B cell (primary cell): Measurements from ENCODE around the gene COQ5. TPM values are rescaled to one million over a fixed set of nuclear protein-coding genes. Genes with fewer than 3 reads are reported as not detected.

Source experiments
- ATAC-seq: fragments of 200-7000 bp; cut with Tn5 transposase; one replicate; pipeline ENCODE4 v1.10.0; 2021; ENCODE audit warnings: low read depth, mild to moderate bottlenecking, moderate number of reproducible peaks, moderate library complexity
- CTCF ChIA-PET: fragments of 350-600 bp; sonication (Branson Sonifier 250); formaldehyde crosslinking; loops from one replicate; lab custom pipeline; 2021; ENCODE audit warnings: antibody characterized with exemption, inconsistent platforms; lab: Charles Lee
- POLR2A ChIA-PET: fragments of 350-600 bp; sonication (Branson Sonifier 250); formaldehyde crosslinking; loops from one replicate; lab custom pipeline; 2021; ENCODE audit warnings: antibody characterized with exemption; lab: Charles Lee
- DNase-seq: peaks from one replicate; pipeline ENCODE4 v3.0.0; 2013
- H2AFZ ChIP-seq: 2 replicates; pipeline ENCODE4 v1.6.1; 2012; ENCODE audit warnings: mild to moderate bottlenecking, low read depth, low read length; ENCODE audit not compliant: insufficient read depth, poor library complexity, severe bottlenecking
- H3K27ac ChIP-seq, 2 donors: 1 replicate in 1 of 2; 2 replicates in 1 of 2; pipeline ENCODE4 v1.5.1; 2012 to 2013; ENCODE audit warnings: low read length in 2 of 2, mild to moderate bottlenecking in 2 of 2, moderate library complexity in 1 of 2
- H3K27me3 ChIP-seq, 4 experiments: fragments of 200-600 bp in 1 of 4; sonication (generic) in 1 of 4; replicated peaks in 1 of 4; 1 replicate in 2 of 4; 2 replicates in 2 of 4; pipeline versions ENCODE4 v1.6.1 to v1.7.0; 2013 to 2016; ENCODE audit warnings: low read length in 3 of 4, mild to moderate bottlenecking in 2 of 4, mixed read lengths in 1 of 4, moderate library complexity in 1 of 4; ENCODE audit not compliant: insufficient read depth in 4 of 4, control insufficient read depth in 3 of 4; ENCODE audit errors: control extremely low read depth in 1 of 4
- H3K36me3 ChIP-seq, 2 experiments: replicated peaks in 1 of 2; 1 replicate in 1 of 2; 2 replicates in 1 of 2; pipeline versions ENCODE4 v1.6.1 to v1.7.1; 2013; ENCODE audit warnings: low read length in 1 of 2; ENCODE audit not compliant: insufficient read depth in 2 of 2, control insufficient read depth in 1 of 2; ENCODE audit errors: control extremely low read depth in 1 of 2, extremely low read depth in 1 of 2
- H3K4me1 ChIP-seq, 2 donors: fragments of 200-600 bp in 1 of 2; sonication (generic) in 1 of 2; 1 replicate in 1 of 2; 2 replicates in 1 of 2; pipeline versions ENCODE4 v1.5.1 to v1.6.1; 2013 to 2017; ENCODE audit warnings: low read length in 2 of 2; ENCODE audit not compliant: control insufficient read depth in 2 of 2, insufficient read depth in 2 of 2
- H3K4me2 ChIP-seq: replicated peaks from 2 replicates; pipeline ENCODE3; 2012; ENCODE audit warnings: mild to moderate bottlenecking, low read depth, low read length; ENCODE audit not compliant: poor library complexity, severe bottlenecking
- H3K4me3 ChIP-seq, 5 experiments: fragments of 200-600 bp in 1 of 5; sonication (generic) in 1 of 5; 1 replicate in 3 of 5; 2 replicates in 2 of 5; pipeline versions ENCODE4 v1.5.1 to v1.7.0; 2011 to 2016; ENCODE audit warnings: low read length in 4 of 5, mild to moderate bottlenecking in 4 of 5, low read depth in 2 of 5, control low read depth in 1 of 5, moderate library complexity in 1 of 5; ENCODE audit not compliant: insufficient read depth in 1 of 5; ENCODE audit errors: control extremely low read depth in 1 of 5, extremely low read depth in 1 of 5
- H3K79me2 ChIP-seq: fragments of 200-600 bp; sonication (generic); one replicate; pipeline ENCODE4 v1.6.0; 2016; ENCODE audit warnings: low read length; ENCODE audit not compliant: control insufficient read depth, insufficient read depth
- H3K9ac ChIP-seq: fragments of 200-600 bp; sonication (generic); 2 replicates; pipeline ENCODE4 v1.6.1; 2017; ENCODE audit warnings: mild to moderate bottlenecking, low read length, moderate library complexity
- H3K9me3 ChIP-seq, 3 donors: one replicate each; pipeline versions ENCODE4 v1.6.1 to v1.7.1; 2013; ENCODE audit warnings: low read length in 2 of 3; ENCODE audit not compliant: control insufficient read depth in 2 of 3, insufficient read depth in 1 of 3; ENCODE audit errors: control extremely low read depth in 1 of 3
- H4K20me1 ChIP-seq: 2 replicates; pipeline ENCODE4 v1.6.0; 2012; ENCODE audit warnings: mild to moderate bottlenecking, low read length; ENCODE audit not compliant: insufficient read depth, control insufficient read depth, poor library complexity, severe bottlenecking
- H3K27ac Mint-ChIP-seq: one replicate; pipeline ENCODE4 v1.8.0; 2021; ENCODE audit warnings: mixed read lengths
- H3K27me3 Mint-ChIP-seq: one replicate; pipeline ENCODE4 v1.8.0; 2021; ENCODE audit warnings: mixed read lengths
- H3K4me1 Mint-ChIP-seq: one replicate; pipeline ENCODE4 v1.8.0; 2021; ENCODE audit warnings: mixed read lengths
- H3K4me3 Mint-ChIP-seq: one replicate; pipeline ENCODE4 v1.8.0; 2021; ENCODE audit warnings: mixed read lengths
- H3K9me3 Mint-ChIP-seq: one replicate; pipeline ENCODE4 v1.8.0; 2022; ENCODE audit warnings: mixed read lengths; ENCODE audit not compliant: insufficient read depth
- CTCF ChIP-seq: fragments of 200-600 bp; IDR thresholded peaks from one replicate; pipeline ENCODE4 v1.8.0; 2022; ENCODE audit warnings: antibody characterized with exemption, mild to moderate bottlenecking
- EZH2 ChIP-seq: IDR thresholded peaks from 2 replicates; pipeline ENCODE4 v1.6.1; 2012; ENCODE audit warnings: borderline replicate concordance, low read depth, mild to moderate bottlenecking, moderate library complexity, low read length; ENCODE audit not compliant: insufficient read depth, poor library complexity, severe bottlenecking
- WGBS: methylation state at CpG from one replicate; pipeline ENCODE4 v1.1.5; 2013; ENCODE audit warnings: missing lambda C conversion rate; ENCODE audit not compliant: insufficient coverage; 5-methylcytosine and 5-hydroxymethylcytosine counted together
- intact Hi-C: fragments of 100-400 bp; cut with micrococcal nuclease; formaldehyde crosslinking; loops from one replicate; pipeline ENCODE4 v1.10.0; 2022
- polyA plus RNA-seq: library from polyadenylated mRNA; depleted of rRNA; stranded (reverse); fragments of >200 nt; gene quantifications from 2 replicates; pipeline ENCODE4 v1.2.3, GENCODE V29; 2012
- total RNA-seq, 2 donors: library from RNA; stranded (reverse); fragments of 120-200 nt in 1 of 2; gene quantifications; 1 replicate in 1 of 2; 2 replicates in 1 of 2; pipeline versions ENCODE4 v1.2.3 to v1.2.4, GENCODE V29; 2013 to 2022

COQ5 gene
- total and polyA plus RNA-seq, 2 donors (not counting 1 experiment from before 2014, with no cell fraction given): 9.8 to 22.1 TPM

DNA sequence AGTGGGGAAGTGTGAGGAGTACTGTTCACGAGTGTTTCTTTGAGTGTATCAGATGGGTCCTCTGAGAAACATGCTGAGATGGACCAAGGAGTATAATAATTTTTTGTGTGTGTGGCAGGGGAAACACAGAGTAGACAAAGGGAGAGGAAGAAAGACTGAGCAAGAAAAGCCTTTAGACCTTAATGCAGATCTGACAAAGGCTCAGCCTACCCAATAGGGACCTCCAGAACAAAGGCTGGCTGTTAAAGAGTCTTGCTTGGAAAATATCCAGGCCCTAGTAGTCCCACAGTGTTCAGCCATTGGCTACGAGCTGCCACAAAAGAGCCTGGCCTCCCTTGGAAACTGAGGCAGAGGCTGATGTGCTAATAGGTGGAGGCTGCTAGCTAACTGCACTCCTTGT is 13.5 kb downstream of the COQ5 start:
- Histone ChIP-seq H3K9ac (no peak overlapping the region), H3K79me2 (no peaks in the 10 kb centered on the region), H2AFZ (no peak overlapping the region), H3K27ac (no peak overlapping the region), H4K20me1 (no peaks in the 10 kb centered on the region), H3K4me3 (no peak overlapping the region), H3K4me2 (no peak overlapping the region), H3K9me3 (no peaks in the 10 kb centered on the region), H3K4me1 (no peaks in the 10 kb centered on the region), H3K27me3 (no peaks in the 10 kb centered on the region), H3K36me3 (peaks cover 7 to 32% of the 10 kb centered on the region in 2 experiments)
- intact Hi-C loops: no loop called here
- POLR2A ChIA-PET: no interaction called here
- ATAC-seq (no peak), DNase-seq (no peak)
- no peak overlapping the region for H3K27ac Mint-ChIP-seq
- no peaks in the 10 kb centered on the region for H3K27me3 Mint-ChIP-seq
- no peaks in the 10 kb centered on the region for H3K4me1 Mint-ChIP-seq
- TF ChIP-seq CTCF (no peak), EZH2 (no peak)
- no peaks in the 10 kb centered on the region for H3K9me3 Mint-ChIP-seq
- whole genome bisulfite sequencing: 100% methylated on average over 2 of the region's 2 CpGs
- no peak overlapping the region for H3K4me3 Mint-ChIP-seq
- CTCF ChIA-PET: interaction anchor here (0.8 kb wide), 2 partner anchors 49 to 438 kb away, joined by 3 read pairs; no protein-coding TSS in a partner anchor

DNA sequence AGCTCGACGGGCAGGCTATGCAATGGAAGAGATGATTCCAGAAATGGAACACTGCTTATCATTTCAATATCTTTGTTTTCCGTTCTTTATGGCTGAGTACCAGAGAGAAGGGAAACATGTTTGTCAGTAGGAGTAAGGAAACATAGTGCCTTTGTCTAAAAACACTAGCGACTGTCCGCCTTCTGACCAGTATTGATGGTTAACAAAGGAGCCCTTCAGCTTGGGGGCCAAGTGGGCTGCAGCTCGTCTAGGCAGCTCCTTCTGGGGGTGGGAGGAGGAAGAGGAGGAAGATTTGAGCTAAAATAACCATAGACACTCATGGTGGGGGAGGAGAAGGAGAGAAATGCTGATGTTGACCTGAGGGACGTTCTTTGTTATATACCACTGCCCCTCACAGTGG is 15.0 kb downstream of the COQ5 start:
- no peak overlapping the region for H3K9ac ChIP-seq
- H3K4me2 ChIP-seq: no peak overlapping the region
- 87% methylated on average over 3 of the region's 7 CpGs for WGBS
- Mint-ChIP-seq H3K4me3 (no peak overlapping the region), H3K9me3 (no peaks in the 10 kb centered on the region), H3K4me1 (no peaks in the 10 kb centered on the region), H3K27me3 (no peaks in the 10 kb centered on the region), H3K27ac (no peak overlapping the region)
- no peak for TF ChIP-seq CTCF
- no peak for TF ChIP-seq EZH2
- H3K36me3 ChIP-seq: peaks cover 8 to 40% of the 10 kb centered on the region in 2 experiments
- H2AFZ ChIP-seq: no peak overlapping the region
- H3K27me3 ChIP-seq: no peaks in the 10 kb centered on the region
- H3K4me3 ChIP-seq: no peak overlapping the region
- DNase-seq: no peak
- POLR2A ChIA-PET: no interaction called here
- CTCF ChIA-PET: interaction anchor here (1.7 kb wide), 1 partner anchor 17 kb away, joined by 6 read pairs; no protein-coding TSS in a partner anchor
- H3K27ac ChIP-seq: no peak overlapping the region
- H4K20me1 ChIP-seq: no peaks in the 10 kb centered on the region
- no peaks in the 10 kb centered on the region for H3K79me2 ChIP-seq
- H3K4me1 ChIP-seq: no peaks in the 10 kb centered on the region
- intact Hi-C loops: no loop called here
- ATAC-seq: no peak
- no peaks in the 10 kb centered on the region for H3K9me3 ChIP-seq
